ENCODE measurements around the gene GPX4. TPM values are rescaled to one million over a fixed set of nuclear protein-coding genes. Genes with fewer than 3 reads are reported as not detected.

GPX4 gene
- total and polyA plus RNA-seq, 2 of the 13 experiments (the other 11 are each of a cell fraction or from before 2014, with no cell fraction given) = 535 to 613 TPM

GRCh38 chr19:1113030-1113985, 9.5 kb downstream of the GPX4 start (continued):
- TF ChIP-seq SNAPC4 (CRISPR knock-in tag; IDR thresholded peaks at IDR 0.05) = no peak
- TF ChIP-seq ZNF431 (CRISPR knock-in tag; IDR thresholded peaks at IDR 0.05; ENCODE audit: borderline replicate concordance, low read depth) = 0 out of 2 replicates have a peak, but pooled peaks have one; percentile 37
- no peak for TF ChIP-seq FOSL2 (CRISPR knock-in tag; IDR thresholded peaks at IDR 0.05)
- no peak for TF ChIP-seq WIZ (CRISPR knock-in tag; IDR thresholded peaks at IDR 0.05)
- peak; percentile 62; the same call in 1 of the 2 replicates for TF ChIP-seq GATAD1 (CRISPR knock-in tag; IDR thresholded peaks at IDR 0.05)
- no peak for TF ChIP-seq ZNF616 (CRISPR knock-in tag; IDR thresholded peaks at IDR 0.05; ENCODE audit: low read depth)
- no peak for TF ChIP-seq SNAI1 (CRISPR knock-in tag; IDR thresholded peaks at IDR 0.05; ENCODE audit: borderline replicate concordance)
- TF ChIP-seq ZNF331 (CRISPR knock-in tag; IDR thresholded peaks at IDR 0.05) = peak; percentile 68; the same call in 1 of the 2 replicates
- TF ChIP-seq SMARCC2 (IDR thresholded peaks at IDR 0.05) = no peak
- TF ChIP-seq ZNF496 (CRISPR knock-in tag; IDR thresholded peaks at IDR 0.05; ENCODE audit: insufficient replicate concordance) = no peak
- no peak for TF ChIP-seq ZBTB14 (CRISPR knock-in tag; IDR thresholded peaks at IDR 0.05)
- TF ChIP-seq ATF5 (CRISPR knock-in tag; IDR thresholded peaks at IDR 0.05; ENCODE audit: low read depth) = no peak
- 0 out of 2 replicates have a peak, but pooled peaks have one; percentile 63 for TF ChIP-seq ZFP36L1 (CRISPR knock-in tag; IDR thresholded peaks at IDR 0.05)
- no peak; the same call in 1 of the 2 replicates for TF ChIP-seq ZNF232 (CRISPR knock-in tag; IDR thresholded peaks at IDR 0.05; ENCODE audit: borderline replicate concordance)
- peak; percentile 39 for TF ChIP-seq HNRNPH1 (optimal IDR thresholded peaks at IDR 0.05; ENCODE audit: low read depth, low read length)
- no peak for TF ChIP-seq RORA (CRISPR knock-in tag; IDR thresholded peaks at IDR 0.05)
- TF ChIP-seq PRDM10 (CRISPR knock-in tag; IDR thresholded peaks at IDR 0.05; ENCODE audit: low read depth) = peak; percentile 92
